Glutamatergic neuron (in vitro differentiated cells): ENCODE measurements around the gene GOLGA6L10. TPM values are rescaled to one million over a fixed set of nuclear protein-coding genes. Genes with fewer than 3 reads are reported as not detected.
"Not testable (repeated sequence)": the region's sequence is repeated elsewhere in the genome, so short reads cannot be mapped to it uniquely, and the experiment has no call there.

ENCODE experiments used
- DNase-seq: peaks from one replicate; pipeline ENCODE4 v3.0.0; 2022
- H3K27ac Mint-ChIP-seq: one replicate; pipeline ENCODE4 v1.8.0; 2020; ENCODE audit warnings: mild to moderate bottlenecking, mixed read lengths, inconsistent platforms; ENCODE audit not compliant: unreplicated experiment
- H3K27me3 Mint-ChIP-seq: one replicate; pipeline ENCODE4 v1.8.0; 2020; ENCODE audit warnings: mild to moderate bottlenecking, moderate library complexity, mixed read lengths, inconsistent platforms; ENCODE audit not compliant: unreplicated experiment
- H3K36me3 Mint-ChIP-seq: one replicate; pipeline ENCODE4 v1.8.0; 2020; ENCODE audit warnings: mild to moderate bottlenecking, mixed read lengths, inconsistent platforms; ENCODE audit not compliant: unreplicated experiment
- H3K4me1 Mint-ChIP-seq: one replicate; pipeline ENCODE4 v1.8.0; 2020; ENCODE audit warnings: mild to moderate bottlenecking, low read depth, mixed read lengths, inconsistent platforms; ENCODE audit not compliant: unreplicated experiment
- H3K4me3 Mint-ChIP-seq: one replicate; pipeline ENCODE4 v1.8.0; 2020; ENCODE audit warnings: mild to moderate bottlenecking, mixed read lengths, inconsistent platforms; ENCODE audit not compliant: unreplicated experiment
- H3K9me3 Mint-ChIP-seq: one replicate; pipeline ENCODE4 v1.8.0; 2020; ENCODE audit warnings: mild to moderate bottlenecking, moderate library complexity, mixed read lengths, inconsistent platforms; ENCODE audit not compliant: unreplicated experiment
- total RNA-seq: library from RNA; stranded (reverse); fragmentation: NEBNext Ultra II Directional; extraction: Animal tissue kit (Norgen Biotek cat#: 25700); gene quantifications from one replicate; pipeline ENCODE4 v1.2.1, GENCODE V29; 2021; ENCODE audit not compliant: unreplicated experiment
- TF ChIP-seq, protein P1 (sequence below): fragments of 200-600 bp; sonication (generic); IDR thresholded peaks from one replicate; pipeline ENCODE4 v1.5.0; 2021; ENCODE audit not compliant: partially characterized antibody, unreplicated experiment

Gene GOLGA6L10
- total RNA-seq, 1 donor from 2014 or later: 0.96 TPM

DNA sequence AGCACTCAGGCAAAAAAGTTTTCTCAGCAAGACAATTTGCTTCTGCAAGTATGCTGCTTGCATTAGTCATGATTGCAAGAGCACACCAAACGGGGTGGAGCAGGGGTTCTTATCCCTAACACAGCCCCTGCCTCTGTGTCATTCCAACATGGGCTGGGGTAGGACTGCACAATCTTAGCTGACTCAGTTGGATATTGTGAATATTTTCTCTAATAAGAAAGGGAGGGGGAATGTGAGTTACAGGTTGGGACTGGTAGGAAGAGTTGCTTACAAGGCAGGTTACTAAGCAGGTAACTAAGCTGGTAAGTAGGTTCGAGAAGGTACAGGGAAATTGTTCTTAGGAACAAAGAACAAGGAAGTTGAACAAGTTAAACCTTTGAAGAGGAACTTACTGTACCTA lies 24.4 kb upstream of the GOLGA6L10 start:
- H3K4me3 Mint-ChIP-seq, H3K4me1 Mint-ChIP-seq, H3K9me3 Mint-ChIP-seq, H3K36me3 Mint-ChIP-seq, H3K27ac Mint-ChIP-seq, H3K27me3 Mint-ChIP-seq, DNase-seq: not testable (repeated sequence)

DNA sequence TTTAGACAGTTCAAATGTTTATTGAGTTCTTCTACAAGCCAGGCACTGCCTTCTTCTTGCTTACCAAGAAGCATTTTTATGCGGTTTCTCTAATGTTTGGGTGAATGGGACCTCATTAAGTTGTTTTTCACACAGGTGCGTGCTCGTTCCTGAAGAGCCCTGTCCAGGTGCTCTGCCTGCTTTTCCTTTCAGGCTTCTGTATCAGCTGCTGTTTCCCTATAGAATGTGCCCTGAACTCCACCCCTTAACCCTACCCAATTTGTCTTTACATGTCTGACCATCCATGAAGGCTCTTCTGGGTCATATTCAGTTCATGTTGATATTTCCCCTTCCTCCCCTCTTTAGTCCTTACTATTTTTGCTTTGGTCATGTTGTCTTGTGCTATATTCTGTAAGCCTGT lies 22.4 kb upstream of the GOLGA6L10 start:
- H3K27me3 Mint-ChIP-seq: no peaks in the 10 kb centered on the region
- H3K27ac Mint-ChIP-seq: no peak overlapping the region
- H3K4me1 Mint-ChIP-seq: peaks cover 1% of the 10 kb centered on the region
- no peaks in the 10 kb centered on the region for H3K9me3 Mint-ChIP-seq
- TF ChIP-seq, protein P1, sequence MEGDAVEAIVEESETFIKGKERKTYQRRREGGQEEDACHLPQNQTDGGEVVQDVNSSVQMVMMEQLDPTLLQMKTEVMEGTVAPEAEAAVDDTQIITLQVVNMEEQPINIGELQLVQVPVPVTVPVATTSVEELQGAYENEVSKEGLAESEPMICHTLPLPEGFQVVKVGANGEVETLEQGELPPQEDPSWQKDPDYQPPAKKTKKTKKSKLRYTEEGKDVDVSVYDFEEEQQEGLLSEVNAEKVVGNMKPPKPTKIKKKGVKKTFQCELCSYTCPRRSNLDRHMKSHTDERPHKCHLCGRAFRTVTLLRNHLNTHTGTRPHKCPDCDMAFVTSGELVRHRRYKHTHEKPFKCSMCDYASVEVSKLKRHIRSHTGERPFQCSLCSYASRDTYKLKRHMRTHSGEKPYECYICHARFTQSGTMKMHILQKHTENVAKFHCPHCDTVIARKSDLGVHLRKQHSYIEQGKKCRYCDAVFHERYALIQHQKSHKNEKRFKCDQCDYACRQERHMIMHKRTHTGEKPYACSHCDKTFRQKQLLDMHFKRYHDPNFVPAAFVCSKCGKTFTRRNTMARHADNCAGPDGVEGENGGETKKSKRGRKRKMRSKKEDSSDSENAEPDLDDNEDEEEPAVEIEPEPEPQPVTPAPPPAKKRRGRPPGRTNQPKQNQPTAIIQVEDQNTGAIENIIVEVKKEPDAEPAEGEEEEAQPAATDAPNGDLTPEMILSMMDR: no peak
- H3K4me3 Mint-ChIP-seq: no peak overlapping the region
- DNase-seq: no peak
- no peaks in the 10 kb centered on the region for H3K36me3 Mint-ChIP-seq

DNA sequence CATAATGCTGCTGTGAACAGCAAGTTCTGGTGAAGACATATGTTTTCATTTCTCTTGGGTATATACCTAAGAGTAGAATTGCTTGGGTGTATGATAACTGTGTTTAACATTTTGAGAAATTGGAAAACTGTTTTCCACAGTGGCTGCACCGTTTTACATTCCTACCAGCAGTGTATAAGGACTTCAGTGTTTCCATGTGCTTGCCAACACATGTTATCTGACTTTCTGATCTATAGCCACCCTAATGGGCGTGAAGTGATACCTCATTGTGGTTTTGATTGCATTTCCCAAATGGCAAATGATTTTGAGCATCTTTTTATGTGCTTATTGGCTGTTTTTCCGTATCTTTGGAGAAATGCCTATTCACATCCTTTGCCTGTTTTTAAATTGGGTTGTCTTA lies 18.5 kb upstream of the GOLGA6L10 start:
- not testable (repeated sequence) for DNase-seq, H3K4me3 Mint-ChIP-seq, H3K27ac Mint-ChIP-seq, H3K9me3 Mint-ChIP-seq, H3K4me1 Mint-ChIP-seq, H3K27me3 Mint-ChIP-seq, H3K36me3 Mint-ChIP-seq

DNA sequence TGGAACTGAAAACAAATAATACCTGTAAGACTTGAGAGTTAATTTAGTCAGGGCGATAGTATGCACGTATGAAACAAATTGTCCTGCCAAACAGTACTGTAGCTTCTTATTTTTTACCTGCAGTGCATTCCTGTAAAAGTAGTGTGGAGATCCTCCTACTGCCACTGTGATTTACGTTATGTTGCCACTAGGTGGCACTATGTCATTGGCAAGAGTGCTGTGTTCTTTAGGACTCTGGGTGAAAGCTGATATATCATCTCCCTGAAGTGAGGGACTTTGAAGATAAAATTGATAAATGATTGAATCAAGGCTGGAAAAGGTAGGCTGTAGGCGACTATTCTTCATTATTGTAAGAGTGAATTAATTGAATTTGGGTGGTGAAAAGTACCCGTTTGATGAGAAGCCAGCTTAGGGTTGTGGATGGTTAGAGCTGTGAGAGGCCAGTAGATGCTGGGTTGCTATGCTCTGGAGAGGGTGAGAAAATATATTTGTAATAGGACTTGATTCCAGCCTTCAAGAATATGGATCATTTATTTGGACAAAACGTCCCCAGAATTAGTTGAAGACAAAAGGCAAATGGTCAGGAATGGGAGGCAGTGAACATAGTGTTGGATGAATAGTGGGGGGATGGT lies 16.5 kb upstream of the GOLGA6L10 start:
- not testable (repeated sequence) for H3K36me3 Mint-ChIP-seq, H3K9me3 Mint-ChIP-seq, H3K27me3 Mint-ChIP-seq, H3K27ac Mint-ChIP-seq, H3K4me1 Mint-ChIP-seq, DNase-seq, H3K4me3 Mint-ChIP-seq
- TF ChIP-seq, protein P1: peak; percentile 33

DNA sequence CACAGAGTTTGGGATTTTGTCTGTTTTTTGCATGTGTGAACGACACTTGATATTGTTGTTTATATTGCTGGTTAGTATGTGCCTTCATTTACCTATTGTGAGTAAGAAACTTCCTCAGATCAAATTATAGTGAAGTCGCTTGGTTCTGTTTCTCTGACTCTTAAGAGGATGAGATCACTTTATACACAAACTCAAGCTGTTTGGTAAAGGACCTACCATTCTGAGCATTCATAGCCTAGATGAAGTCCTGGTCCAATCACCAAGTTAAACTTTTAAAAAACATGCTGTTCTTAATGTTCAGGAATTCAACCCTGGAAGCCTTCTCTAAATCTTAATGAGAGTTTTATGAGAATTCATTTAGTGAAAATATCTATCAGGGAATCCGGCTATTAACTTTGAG lies 15.3 kb upstream of the GOLGA6L10 start:
- not testable (repeated sequence) for H3K27me3 Mint-ChIP-seq, H3K36me3 Mint-ChIP-seq, DNase-seq, H3K27ac Mint-ChIP-seq, H3K9me3 Mint-ChIP-seq, H3K4me3 Mint-ChIP-seq, H3K4me1 Mint-ChIP-seq

DNA sequence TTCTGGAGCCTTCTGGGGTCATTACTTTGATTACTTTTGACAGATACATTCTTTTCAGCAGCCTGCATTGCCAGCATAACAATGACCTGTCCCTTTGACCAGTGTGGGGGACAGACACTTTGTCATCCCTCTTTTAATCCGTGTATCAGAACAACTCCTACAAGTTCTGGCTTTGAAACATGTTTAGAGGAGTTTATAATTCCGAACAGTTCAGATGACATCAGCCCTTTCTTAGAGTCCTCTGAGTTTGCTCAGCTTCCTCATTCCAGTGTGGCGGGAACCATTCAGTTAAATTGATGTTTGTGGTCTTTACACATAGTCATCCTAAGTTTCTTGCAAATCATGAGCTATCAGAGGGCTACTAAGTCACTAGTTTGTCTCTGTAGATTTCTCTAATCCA lies 13.5 kb upstream of the GOLGA6L10 start:
- H3K36me3 Mint-ChIP-seq, H3K4me3 Mint-ChIP-seq, H3K9me3 Mint-ChIP-seq, DNase-seq, H3K27ac Mint-ChIP-seq, H3K4me1 Mint-ChIP-seq, H3K27me3 Mint-ChIP-seq: not testable (repeated sequence)

DNA sequence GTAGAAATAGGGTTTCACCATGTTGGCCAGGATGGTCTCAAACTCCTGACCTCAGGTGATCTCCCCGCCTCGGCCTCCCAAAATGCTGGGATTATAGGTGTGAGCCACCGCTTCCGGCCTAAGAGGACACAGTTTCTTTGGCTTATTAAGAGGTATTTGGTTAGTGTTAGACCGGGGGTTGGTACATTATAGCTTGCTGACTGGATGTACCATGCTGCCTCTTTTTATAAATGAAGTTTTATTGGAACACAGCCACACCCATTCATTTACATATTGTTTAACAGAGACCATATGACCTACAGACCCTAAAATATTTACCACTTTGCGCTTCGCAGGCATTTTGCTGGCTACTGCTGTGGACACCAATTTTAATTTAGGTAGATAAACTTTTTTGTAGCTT lies 11.3 kb upstream of the GOLGA6L10 start:
- H3K27ac Mint-ChIP-seq, DNase-seq, H3K27me3 Mint-ChIP-seq: not testable (repeated sequence)

DNA sequence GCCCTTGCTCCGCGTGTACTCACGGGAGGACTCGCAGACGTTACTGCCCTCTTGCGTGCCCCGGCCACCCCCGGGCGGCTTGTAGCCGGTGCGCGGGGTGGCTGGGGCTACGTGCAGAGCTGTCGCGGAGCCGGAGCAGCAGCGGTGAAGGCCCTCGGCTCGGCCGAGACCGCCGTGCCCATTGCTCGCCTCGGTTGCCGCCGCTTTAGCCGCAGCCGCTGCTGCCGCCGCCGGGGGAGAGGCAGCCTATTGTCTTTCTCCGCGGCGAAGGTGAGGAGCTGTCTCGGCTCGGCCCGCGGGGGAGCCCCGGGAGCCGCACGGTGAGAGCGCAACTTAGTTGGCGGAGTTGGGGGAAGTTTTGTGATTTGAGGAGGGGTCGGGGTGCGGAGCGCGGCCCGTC lies 5.8 kb upstream of the GOLGA6L10 start:
- not testable (repeated sequence) for H3K27me3 Mint-ChIP-seq, DNase-seq, H3K4me1 Mint-ChIP-seq, H3K4me3 Mint-ChIP-seq, H3K27ac Mint-ChIP-seq, H3K36me3 Mint-ChIP-seq, H3K9me3 Mint-ChIP-seq

More for the DNA sequence above, 11.3 kb upstream of the GOLGA6L10 start:
- not testable (repeated sequence) for H3K4me1 Mint-ChIP-seq, H3K36me3 Mint-ChIP-seq, H3K9me3 Mint-ChIP-seq, H3K4me3 Mint-ChIP-seq

DNA sequence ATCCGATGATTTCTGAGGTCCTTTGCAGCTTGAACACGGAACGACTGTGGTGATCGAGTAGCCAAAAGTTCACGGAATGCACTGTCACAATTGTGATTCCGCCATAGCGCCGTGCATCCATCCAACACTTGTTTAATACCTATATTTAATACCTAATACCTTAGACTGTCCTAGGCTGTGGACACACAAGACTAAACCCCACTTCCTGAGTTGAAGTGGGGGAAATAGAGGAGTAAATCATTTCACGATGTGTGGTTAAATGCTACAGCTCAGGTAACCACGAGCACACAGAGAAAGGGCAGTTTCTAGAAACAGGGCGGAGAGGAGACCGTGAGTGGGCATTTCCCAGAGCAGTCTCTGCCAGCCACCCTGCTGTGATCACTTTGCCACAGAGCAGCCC lies 5.3 kb upstream of the GOLGA6L10 start:
- not testable (repeated sequence) for H3K4me3 Mint-ChIP-seq, H3K9me3 Mint-ChIP-seq, H3K36me3 Mint-ChIP-seq, H3K4me1 Mint-ChIP-seq, DNase-seq, H3K27me3 Mint-ChIP-seq, H3K27ac Mint-ChIP-seq

DNA sequence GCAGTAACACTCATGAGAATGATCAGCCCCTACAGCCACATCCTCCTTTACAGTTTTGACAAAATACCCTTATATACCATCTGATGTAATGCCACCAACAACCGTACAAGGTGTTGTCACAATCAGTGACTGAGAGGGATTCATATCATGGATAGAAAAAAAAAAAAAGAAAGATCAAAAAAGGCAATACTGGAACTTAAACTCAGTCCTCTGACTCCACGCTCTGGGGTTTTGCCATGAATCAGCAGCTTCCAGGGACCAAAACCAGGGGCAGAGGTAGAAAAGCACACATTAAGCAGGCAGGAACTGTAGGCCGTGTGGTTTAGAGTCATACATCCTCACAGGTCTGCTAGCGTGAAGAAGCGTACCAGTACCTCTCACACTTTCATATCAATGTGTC lies 1.6 kb downstream of the GOLGA6L10 start:
- H3K4me1 Mint-ChIP-seq, H3K27me3 Mint-ChIP-seq, H3K36me3 Mint-ChIP-seq, H3K4me3 Mint-ChIP-seq, H3K27ac Mint-ChIP-seq, H3K9me3 Mint-ChIP-seq, DNase-seq: not testable (repeated sequence)

DNA sequence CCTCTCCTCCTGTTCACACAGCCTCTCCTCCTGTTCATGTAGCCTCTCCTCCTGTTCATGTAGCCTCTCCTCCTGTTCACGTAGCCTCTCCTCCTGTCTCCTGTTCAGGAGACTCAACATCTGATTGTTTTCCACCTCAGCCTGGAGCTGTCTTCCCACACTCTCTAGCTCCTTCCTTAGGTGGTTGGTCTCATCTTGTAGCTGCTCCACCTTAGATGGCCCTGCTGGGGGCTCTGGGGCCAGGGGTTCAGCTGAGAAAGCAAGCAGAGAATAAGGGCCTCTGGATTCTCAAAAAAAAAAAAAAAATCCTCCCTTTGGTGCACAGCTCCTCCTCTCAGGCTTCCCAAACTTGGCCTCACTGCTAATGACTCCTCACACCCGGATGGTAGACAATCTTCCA lies 4.1 kb downstream of the GOLGA6L10 start:
- not testable (repeated sequence) for DNase-seq, H3K9me3 Mint-ChIP-seq, H3K27ac Mint-ChIP-seq, H3K27me3 Mint-ChIP-seq, H3K4me3 Mint-ChIP-seq, H3K4me1 Mint-ChIP-seq, H3K36me3 Mint-ChIP-seq
